Body of pancreas (tissue), 4 donors: Measurements from ENCODE around the gene MAD1L1. TPM values are rescaled to one million over a fixed set of nuclear protein-coding genes. Genes with fewer than 3 reads are reported as not detected.

Experiments used
- ATAC-seq: fragments of 150-250 bp; one replicate; pipeline ENCODE4 v1.9.1; 2016
- DNase-seq, 4 donors: peaks; one replicate each; pipeline ENCODE4 v3.0.0-alpha.2; 2019
- H3K27ac ChIP-seq, 4 donors: fragments of 200-600 bp; sonication (generic); 1 replicate in 3 of 4; 2 replicates in 1 of 4; pipeline versions ENCODE4 v1.5.1 to v1.6.1; 2016 to 2019; ENCODE audit warnings: mild to moderate bottlenecking in 1 of 4, mixed read lengths in 1 of 4, moderate library complexity in 1 of 4
- H3K27me3 ChIP-seq, 2 donors: fragments of 200-600 bp; sonication (generic); one replicate each; pipeline ENCODE4 v1.6.0; 2016; ENCODE audit warnings: mild to moderate bottlenecking in 1 of 2
- H3K36me3 ChIP-seq, 2 donors: fragments of 200-600 bp; sonication (generic); replicated peaks in 1 of 2; 2 replicates each; pipeline ENCODE4 v1.5.1; 2016; ENCODE audit warnings: low read depth in 2 of 2; ENCODE audit not compliant: insufficient read depth in 1 of 2
- H3K4me1 ChIP-seq: fragments of 200-600 bp; sonication (generic); one replicate; pipeline ENCODE4 v1.6.0; 2016
- H3K4me3 ChIP-seq, 2 donors: fragments of 200-600 bp; sonication (generic); 1 replicate in 1 of 2; 2 replicates in 1 of 2; pipeline ENCODE4 v1.5.1; 2016 to 2019
- H3K9me3 ChIP-seq, 3 donors: fragments of 200-600 bp; sonication (generic); 1 replicate in 2 of 3; 2 replicates in 1 of 3; pipeline ENCODE4 v1.5.1; 2016
- POLR2A ChIP-seq, 3 donors: fragments of 450-650 bp; IDR thresholded peaks; one replicate each; pipeline ENCODE4 v1.6.1; 2016; ENCODE audit warnings: antibody characterized with exemption in 3 of 3, mild to moderate bottlenecking in 2 of 3
- WGBS, 2 donors: methylation state at CpG; one replicate each; pipeline ENCODE4 v1.1.5; 2017; 5-methylcytosine and 5-hydroxymethylcytosine counted together
- intact Hi-C: fragments of 100-400 bp; cut with DNase I; formaldehyde crosslinking; loops from one replicate; pipeline ENCODE4 v1.15.1; 2023
- total RNA-seq, 2 donors: library from RNA; depleted of rRNA; stranded (reverse); fragments of >200 nt; gene quantifications; one replicate each; pipeline ENCODE4 v1.1.0, GENCODE V29; 2016
- TF ChIP-seq, protein P1 (sequence below), 7 experiments: fragments of 450-650 bp in 4 of 7; fragments of 200-600 bp in 3 of 7; sonication (generic) in 3 of 7; IDR thresholded peaks; one replicate each; pipeline ENCODE4 v1.5.1; 2016 to 2019; ENCODE audit warnings: antibody characterized with exemption in 7 of 7

Gene MAD1L1
- total RNA-seq, 2 donors from 2014 or later = 14.0 to 66.9 TPM

DNA sequence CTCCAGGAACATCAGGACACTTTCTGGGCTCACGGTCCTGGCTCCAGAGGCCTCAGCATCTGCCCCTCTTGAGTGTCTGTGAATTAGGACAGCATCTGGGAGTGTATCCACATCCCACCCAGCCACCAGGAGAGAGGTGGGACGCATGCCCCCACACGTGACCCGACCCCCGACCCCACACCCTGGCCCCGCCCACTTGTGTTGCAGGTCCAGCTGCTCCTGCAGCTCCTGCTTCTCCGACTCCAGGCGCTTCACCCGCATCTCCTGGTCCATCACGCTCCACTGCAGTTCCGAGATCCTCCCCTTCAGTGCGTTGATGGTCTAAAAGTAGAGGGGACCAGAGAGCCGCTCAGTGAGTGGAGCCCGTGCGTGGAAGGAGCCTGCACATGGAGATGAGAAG lies 13.6 kb downstream of the MAD1L1 start:
- H3K4me3 ChIP-seq = no peak overlapping the region
- H3K27me3 ChIP-seq = no peaks in the 10 kb centered on the region
- intact Hi-C loops = no loop called here
- WGBS, 2 donors = 88 to 98% methylated on average over 8 to 15 of the region's 15 CpGs
- TF ChIP-seq, protein P1, sequence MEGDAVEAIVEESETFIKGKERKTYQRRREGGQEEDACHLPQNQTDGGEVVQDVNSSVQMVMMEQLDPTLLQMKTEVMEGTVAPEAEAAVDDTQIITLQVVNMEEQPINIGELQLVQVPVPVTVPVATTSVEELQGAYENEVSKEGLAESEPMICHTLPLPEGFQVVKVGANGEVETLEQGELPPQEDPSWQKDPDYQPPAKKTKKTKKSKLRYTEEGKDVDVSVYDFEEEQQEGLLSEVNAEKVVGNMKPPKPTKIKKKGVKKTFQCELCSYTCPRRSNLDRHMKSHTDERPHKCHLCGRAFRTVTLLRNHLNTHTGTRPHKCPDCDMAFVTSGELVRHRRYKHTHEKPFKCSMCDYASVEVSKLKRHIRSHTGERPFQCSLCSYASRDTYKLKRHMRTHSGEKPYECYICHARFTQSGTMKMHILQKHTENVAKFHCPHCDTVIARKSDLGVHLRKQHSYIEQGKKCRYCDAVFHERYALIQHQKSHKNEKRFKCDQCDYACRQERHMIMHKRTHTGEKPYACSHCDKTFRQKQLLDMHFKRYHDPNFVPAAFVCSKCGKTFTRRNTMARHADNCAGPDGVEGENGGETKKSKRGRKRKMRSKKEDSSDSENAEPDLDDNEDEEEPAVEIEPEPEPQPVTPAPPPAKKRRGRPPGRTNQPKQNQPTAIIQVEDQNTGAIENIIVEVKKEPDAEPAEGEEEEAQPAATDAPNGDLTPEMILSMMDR (IDR thresholded peaks at IDR 0.05) = no peak
- no peak for TF ChIP-seq POLR2A (IDR thresholded peaks at IDR 0.05)
- DNase-seq (no peak), ATAC-seq (no peak)
- no peaks in the 10 kb centered on the region for H3K9me3 ChIP-seq
- no peaks in the 10 kb centered on the region for H3K4me1 ChIP-seq
- peaks cover 0 to 17% of the 10 kb centered on the region in 2 donors for H3K36me3 ChIP-seq
- H3K27ac ChIP-seq = no peak overlapping the region

DNA sequence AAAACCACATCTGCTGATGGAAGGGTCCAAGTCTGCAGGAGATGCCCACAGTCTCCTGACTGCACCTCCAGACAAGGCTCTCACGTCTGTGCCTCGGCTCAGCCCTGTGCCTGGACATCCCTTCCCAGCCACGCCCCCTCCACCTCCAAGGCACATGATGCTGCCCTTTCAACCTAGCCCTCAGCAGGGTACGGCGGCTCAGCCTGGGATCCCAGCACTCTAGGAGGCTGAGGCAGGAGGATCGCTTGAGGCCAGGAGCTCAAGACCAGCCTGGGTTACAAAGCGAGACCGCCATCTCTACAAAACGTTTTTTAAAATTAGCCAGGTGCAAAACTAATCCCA lies 14.3 kb downstream of the MAD1L1 start:
- no peak overlapping the region for H3K27ac ChIP-seq

DNA sequence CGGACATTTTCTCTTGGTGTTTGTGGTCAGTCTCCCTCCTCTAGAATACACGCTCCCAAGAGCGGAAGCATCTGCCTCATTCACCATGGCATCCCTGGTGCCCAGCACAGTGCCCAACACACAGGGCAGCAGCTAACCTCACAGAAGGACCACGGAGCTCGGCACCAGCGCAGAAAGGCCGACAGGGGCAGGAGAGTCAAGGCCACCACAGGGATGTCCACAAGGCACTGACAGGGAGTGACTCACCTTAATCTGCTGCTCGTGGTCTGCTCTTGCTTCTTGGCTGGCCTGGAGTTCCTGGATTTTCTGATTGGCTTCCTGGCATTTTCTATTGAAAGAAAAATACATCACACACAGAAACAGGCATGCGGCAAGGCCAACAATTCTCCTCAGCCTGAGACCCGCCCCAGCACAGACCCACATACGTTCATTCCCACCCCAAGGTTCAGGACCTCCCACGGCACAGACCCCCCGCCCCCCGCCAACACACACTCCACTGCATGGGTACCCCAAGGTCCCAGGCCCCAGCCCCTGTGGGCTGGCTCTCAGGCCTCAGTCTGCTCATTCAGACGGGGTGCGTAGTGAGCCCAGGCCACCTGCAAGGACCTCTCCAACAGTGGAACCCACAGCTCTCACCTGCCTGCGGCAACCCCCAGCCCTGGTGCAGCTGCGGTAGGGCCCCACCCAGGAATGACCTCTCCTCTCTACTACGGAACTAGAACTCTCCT lies 14.9 kb downstream of the MAD1L1 start:
- no peak for ATAC-seq
- Histone ChIP-seq H3K4me3 (no peak overlapping the region), H3K27ac (no peak overlapping the region), H3K36me3 (peaks cover 0 to 20% of the 10 kb centered on the region in 2 donors), H3K9me3 (no peaks in the 10 kb centered on the region), H3K27me3 (no peaks in the 10 kb centered on the region), H3K4me1 (no peaks in the 10 kb centered on the region)
- TF ChIP-seq, protein P1 (IDR thresholded peaks at IDR 0.05) = no peak
- TF ChIP-seq POLR2A (IDR thresholded peaks at IDR 0.05) = no peak
- 85 to 87% methylated on average over 15 to 19 of the region's 19 CpGs for WGBS, 2 donors
- DNase-seq = no peak
- intact Hi-C loops = no loop called here

More for the DNA sequence above, 14.3 kb downstream of the MAD1L1 start:
- peaks cover 0 to 17% of the 10 kb centered on the region in 2 donors for H3K36me3 ChIP-seq
- no peak for DNase-seq
- H3K4me3 ChIP-seq = no peak overlapping the region
- no peak for ATAC-seq
- H3K9me3 ChIP-seq = no peaks in the 10 kb centered on the region
- no peak for TF ChIP-seq POLR2A (IDR thresholded peaks at IDR 0.05)
- TF ChIP-seq, protein P1 (IDR thresholded peaks at IDR 0.05) = no peak
- no peaks in the 10 kb centered on the region for H3K27me3 ChIP-seq
- 85 to 97% methylated on average over 6 to 9 of the region's 9 CpGs for WGBS, 2 donors
- H3K4me1 ChIP-seq = no peaks in the 10 kb centered on the region
- intact Hi-C loops = no loop called here

DNA sequence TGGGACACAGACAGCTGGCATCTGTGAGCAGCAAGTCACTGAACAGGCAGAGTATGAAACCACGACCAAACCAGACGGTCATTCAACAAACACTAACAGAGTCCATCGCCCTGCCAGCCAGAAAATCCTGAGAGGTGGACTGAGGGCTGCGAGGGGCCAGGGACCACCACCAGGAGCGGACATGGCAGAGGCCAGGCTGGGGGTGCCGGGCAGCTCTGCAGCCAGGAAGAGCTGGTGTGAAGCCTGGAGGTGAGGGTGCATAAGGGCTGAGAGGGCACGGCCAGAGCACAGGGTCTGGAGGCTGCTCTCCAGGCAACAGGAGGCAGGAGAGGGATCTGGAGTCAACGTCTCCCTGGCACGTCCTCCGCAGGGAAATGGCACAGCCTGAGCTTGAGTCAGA lies 15.5 kb downstream of the MAD1L1 start:
- intact Hi-C loops = no loop called here
- H3K4me1 ChIP-seq = no peaks in the 10 kb centered on the region
- H3K27me3 ChIP-seq = no peaks in the 10 kb centered on the region
- H3K9me3 ChIP-seq = no peaks in the 10 kb centered on the region
- TF ChIP-seq POLR2A (IDR thresholded peaks at IDR 0.05) = no peak
- TF ChIP-seq, protein P1 (IDR thresholded peaks at IDR 0.05) = no peak
- ATAC-seq (no peak), DNase-seq (no peak)
- 81 to 89% methylated on average over 8 to 10 of the region's 10 CpGs for WGBS, 2 donors
- H3K4me3 ChIP-seq = no peak overlapping the region
- H3K36me3 ChIP-seq = peaks cover 0 to 19% of the 10 kb centered on the region in 2 donors
- no peak overlapping the region for H3K27ac ChIP-seq

DNA sequence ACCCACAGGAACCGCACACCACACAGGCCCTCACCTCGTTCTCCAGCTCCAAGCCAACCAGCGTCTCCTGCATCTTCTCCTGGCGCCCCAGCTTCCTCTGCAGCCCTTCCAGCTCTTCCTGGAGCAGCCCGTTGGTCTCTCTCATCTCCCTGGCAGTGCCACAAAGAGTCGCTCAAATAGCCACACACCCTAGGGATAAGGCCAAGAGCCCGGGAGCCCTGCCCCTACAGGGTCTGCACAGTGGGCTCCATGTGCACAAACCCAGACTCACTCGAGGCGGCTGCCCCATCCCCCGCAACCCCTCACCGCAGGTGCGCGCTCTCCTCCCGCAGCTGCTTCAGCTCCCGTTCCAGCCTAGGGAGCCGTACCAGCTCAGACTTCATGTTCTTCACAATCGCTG lies 16.9 kb downstream of the MAD1L1 start:
- peaks cover 0 to 15% of the 10 kb centered on the region in 2 donors for H3K36me3 ChIP-seq

More for the DNA sequence above, 16.9 kb downstream of the MAD1L1 start:
- TF ChIP-seq, protein P1 (IDR thresholded peaks at IDR 0.05) = no peak
- TF ChIP-seq POLR2A (IDR thresholded peaks at IDR 0.05) = no peak
- Histone ChIP-seq H3K9me3 (no peaks in the 10 kb centered on the region), H3K27ac (no peak overlapping the region), H3K4me3 (no peak overlapping the region), H3K27me3 (no peaks in the 10 kb centered on the region), H3K4me1 (no peaks in the 10 kb centered on the region)
- ATAC-seq (no peak), DNase-seq (no peak)
- intact Hi-C loops = no loop called here
- 95% methylated on average over 17 of the region's 17 CpGs for WGBS, 2 donors
